Neural progenitor cell (in vitro differentiated cells): ENCODE results near the gene CIRBP. TPM values are rescaled to one million over a fixed set of nuclear protein-coding genes. Genes with fewer than 3 reads are reported as not detected.

ENCODE experiments used
- DNase-seq: peaks from one replicate; pipeline ENCODE4 v3.0.0-alpha.2; 2016; ENCODE audit warnings: low spot score
- H2AFZ ChIP-seq: fragments of 200-600 bp; sonication (generic); replicated peaks from 2 replicates; pipeline ENCODE4 v1.6.1; 2016; ENCODE audit warnings: antibody characterized with exemption
- H3F3A ChIP-seq: fragments of 200-600 bp; sonication (generic); 2 replicates; pipeline ENCODE4 v1.6.1; 2016; ENCODE audit warnings: antibody characterized with exemption, low read depth
- H3K27ac ChIP-seq: fragments of 200-600 bp; sonication (generic); 2 replicates; pipeline ENCODE4 v1.5.1; 2016; ENCODE audit warnings: mild to moderate bottlenecking
- H3K27me3 ChIP-seq: fragments of 200-600 bp; sonication (generic); 2 replicates; pipeline ENCODE4 v1.6.1; 2016; ENCODE audit warnings: mild to moderate bottlenecking, moderate library complexity
- H3K36me3 ChIP-seq: fragments of 200-600 bp; sonication (generic); 2 replicates; pipeline ENCODE4 v1.5.1; 2016
- H3K4me1 ChIP-seq: fragments of 200-600 bp; sonication (generic); 2 replicates; pipeline ENCODE4 v1.6.1; 2016; ENCODE audit warnings: mixed run types
- H3K4me2 ChIP-seq: fragments of 200-600 bp; sonication (generic); 2 replicates; pipeline ENCODE4 v1.6.1; 2016
- H3K4me3 ChIP-seq: fragments of 200-600 bp; sonication (generic); 2 replicates; pipeline ENCODE4 v1.5.1; 2016
- H3K79me2 ChIP-seq: fragments of 200-600 bp; sonication (generic); 2 replicates; pipeline ENCODE4 v1.6.1; 2016; ENCODE audit warnings: low read depth
- H3K9ac ChIP-seq: fragments of 200-600 bp; sonication (generic); 2 replicates; pipeline ENCODE4 v1.6.1; 2016
- H3K9me3 ChIP-seq: fragments of 200-600 bp; sonication (generic); 2 replicates; pipeline ENCODE4 v1.5.1; 2016; ENCODE audit warnings: low read depth
- H4K20me1 ChIP-seq: fragments of 200-600 bp; sonication (generic); 2 replicates; pipeline ENCODE4 v1.6.1; 2016; ENCODE audit warnings: low read depth
- H3K27ac Mint-ChIP-seq: 3 replicates; pipeline ENCODE4 v1.8.0; 2021; ENCODE audit warnings: mixed read lengths
- H3K27me3 Mint-ChIP-seq: 2 replicates; pipeline ENCODE4 v1.8.0; 2022; ENCODE audit warnings: low read depth, mild to moderate bottlenecking, inconsistent platforms, moderate library complexity, mixed read lengths; ENCODE audit not compliant: insufficient read depth
- H3K36me3 Mint-ChIP-seq: 3 replicates; pipeline ENCODE4 v1.8.0; 2021; ENCODE audit warnings: mixed read lengths
- H3K4me1 Mint-ChIP-seq: 3 replicates; pipeline ENCODE4 v1.8.0; 2021; ENCODE audit warnings: mixed read lengths
- H3K4me3 Mint-ChIP-seq: 3 replicates; pipeline ENCODE4 v1.8.0; 2021; ENCODE audit warnings: mild to moderate bottlenecking, moderate library complexity, mixed read lengths
- H3K9me3 Mint-ChIP-seq: 3 replicates; pipeline ENCODE4 v1.8.0; 2020; ENCODE audit warnings: mixed read lengths
- CTCF ChIP-seq: fragments of 200-600 bp; sonication (generic); IDR thresholded peaks from 2 replicates; pipeline ENCODE4 v1.5.1; 2017; ENCODE audit warnings: antibody characterized with exemption, mild to moderate bottlenecking
- EZH2 ChIP-seq: fragments of 200-600 bp; sonication (generic); IDR thresholded peaks from 2 replicates; pipeline ENCODE4 v1.6.1; 2017; ENCODE audit warnings: antibody characterized with exemption, mild to moderate bottlenecking, moderate library complexity
- EZH2phosphoT487 ChIP-seq: fragments of 200-600 bp; sonication (generic); IDR thresholded peaks from 2 replicates; pipeline ENCODE4 v1.6.1; 2017; ENCODE audit warnings: antibody characterized with exemption
- total RNA-seq: library from RNA; depleted of rRNA; stranded (reverse); fragments of >200 nt; gene quantifications from 2 replicates; pipeline ENCODE4 v1.2.3, GENCODE V29; 2015; ENCODE audit warnings: low replicate concordance

Gene CIRBP
- total RNA-seq, 1 donor from 2014 or later: 395 TPM

GRCh38 chr19:1251330-1252220 is 17.6 kb upstream of the CIRBP start:
- H3K27ac ChIP-seq: peak overlapping the region; percentile 82
- H3K36me3 ChIP-seq: no peaks in the 10 kb centered on the region
- peak overlapping the region; percentile 90 for H3K4me3 ChIP-seq
- no peaks in the 10 kb centered on the region for H3K27me3 ChIP-seq
- no peaks in the 10 kb centered on the region for H3K9me3 ChIP-seq
- H3K4me1 ChIP-seq: peaks cover 14% of the 10 kb centered on the region
- H3K79me2 ChIP-seq: peaks cover 70% of the 10 kb centered on the region
- peak; percentile 60 for DNase-seq
- Mint-ChIP-seq H3K36me3 (peaks cover 6% of the 10 kb centered on the region), H3K9me3 (no peaks in the 10 kb centered on the region), H3K4me1 (peaks cover 9% of the 10 kb centered on the region), H3K27ac (peak overlapping the region; percentile 92), H3K27me3 (peaks cover 6% of the 10 kb centered on the region), H3K4me3 (peak overlapping the region; percentile 92)
- H3K4me2 ChIP-seq: peak overlapping the region; percentile 89
- peaks cover 61% of the 10 kb centered on the region for H3F3A ChIP-seq
- no peak for TF ChIP-seq EZH2phosphoT487
- TF ChIP-seq EZH2: no peak
- no peak for TF ChIP-seq CTCF
- H3K9ac ChIP-seq: peak overlapping the region; percentile 53
- H2AFZ ChIP-seq: no peak overlapping the region
- peaks cover 70% of the 10 kb centered on the region for H4K20me1 ChIP-seq

GRCh38 chr19:1252221-1252820 is 16.8 kb upstream of the CIRBP start:
- peaks cover 76% of the 10 kb centered on the region for H3K79me2 ChIP-seq
- H3K27ac ChIP-seq: peak overlapping the region; percentile 71
- TF ChIP-seq CTCF: no peak
- TF ChIP-seq EZH2phosphoT487: no peak
- TF ChIP-seq EZH2: no peak

GRCh38 chr19:1252821-1253513 is 16.2 kb upstream of the CIRBP start:
- peak overlapping the region; percentile 71 for H3K27ac ChIP-seq
- peaks cover 9% of the 10 kb centered on the region for H3K27me3 Mint-ChIP-seq
- no peaks in the 10 kb centered on the region for H3K9me3 ChIP-seq
- no peak for DNase-seq
- peak overlapping the region; percentile 90 for H3K4me3 ChIP-seq
- peak overlapping the region; percentile 89 for H3K4me2 ChIP-seq
- H3K4me3 Mint-ChIP-seq: no peak overlapping the region
- peaks cover 15% of the 10 kb centered on the region for H3K4me1 ChIP-seq
- H3K9me3 Mint-ChIP-seq: no peaks in the 10 kb centered on the region
- H3F3A ChIP-seq: peaks cover 65% of the 10 kb centered on the region
- peaks cover 10% of the 10 kb centered on the region for H3K36me3 Mint-ChIP-seq
- H4K20me1 ChIP-seq: peaks cover 73% of the 10 kb centered on the region
- no peak overlapping the region for H3K27ac Mint-ChIP-seq
- H3K27me3 ChIP-seq: no peaks in the 10 kb centered on the region
- H3K36me3 ChIP-seq: no peaks in the 10 kb centered on the region
- TF ChIP-seq EZH2: no peak
- no peak for TF ChIP-seq CTCF
- no peak for TF ChIP-seq EZH2phosphoT487
- H2AFZ ChIP-seq: no peak overlapping the region
- H3K9ac ChIP-seq: no peak overlapping the region
- H3K4me1 Mint-ChIP-seq: peaks cover 13% of the 10 kb centered on the region
- peaks cover 82% of the 10 kb centered on the region for H3K79me2 ChIP-seq

More at GRCh38 chr19:1252221-1252820, 16.8 kb upstream of the CIRBP start:
- no peaks in the 10 kb centered on the region for H3K27me3 ChIP-seq
- H2AFZ ChIP-seq: no peak overlapping the region
- no peaks in the 10 kb centered on the region for H3K9me3 Mint-ChIP-seq
- no peak overlapping the region for H3K9ac ChIP-seq
- H3K27me3 Mint-ChIP-seq: peaks cover 6% of the 10 kb centered on the region
- H3K4me1 ChIP-seq: peaks cover 14% of the 10 kb centered on the region
- no peaks in the 10 kb centered on the region for H3K36me3 ChIP-seq
- DNase-seq: no peak
- H3K4me3 Mint-ChIP-seq: peak overlapping the region; percentile 92
- H3K4me1 Mint-ChIP-seq: peaks cover 7% of the 10 kb centered on the region
- peaks cover 73% of the 10 kb centered on the region for H4K20me1 ChIP-seq
- H3K36me3 Mint-ChIP-seq: peaks cover 6% of the 10 kb centered on the region
- no peaks in the 10 kb centered on the region for H3K9me3 ChIP-seq
- H3F3A ChIP-seq: peaks cover 65% of the 10 kb centered on the region
- peak overlapping the region; percentile 90 for H3K4me3 ChIP-seq
- H3K4me2 ChIP-seq: peak overlapping the region; percentile 89
- H3K27ac Mint-ChIP-seq: no peak overlapping the region
